HepG2 (cell line): Measurements from ENCODE around the gene NCBP2. TPM values are rescaled to one million over a fixed set of nuclear protein-coding genes. Genes with fewer than 3 reads are reported as not detected.

Source experiments
- AGO1 ChIP-seq: fragments of 200-400 bp; formaldehyde crosslinking; IDR thresholded peaks from 2 replicates; pipeline ENCODE4 v1.6.1; 2017; ENCODE audit warnings: mild to moderate bottlenecking, low read depth, low read length, moderate library complexity; ENCODE audit not compliant: poor library complexity, severe bottlenecking
- HES4 ChIP-seq: sonication (generic); formaldehyde crosslinking; IDR thresholded peaks from 2 replicates; pipeline ENCODE4 v1.9.0; 2021; ENCODE audit warnings: mild to moderate bottlenecking, missing genetic modification reagents, borderline replicate concordance
- HOXA7 ChIP-seq: sonication (generic); formaldehyde crosslinking; IDR thresholded peaks from 2 replicates; pipeline ENCODE4 v1.8.1; 2022; ENCODE audit warnings: mild to moderate bottlenecking, missing genetic modification reagents, moderate library complexity
- MAFF ChIP-seq: IDR thresholded peaks from 2 replicates; pipeline ENCODE4 v1.6.1; 2011; ENCODE audit warnings: low read depth, low read length, improper control_type of control experiment
- MAFG ChIP-seq: sonication (generic); formaldehyde crosslinking; IDR thresholded peaks from 2 replicates; pipeline ENCODE4 v1.5.1; 2020; ENCODE audit warnings: mild to moderate bottlenecking, missing genetic modification reagents
- NFAT5 ChIP-seq: sonication (generic); formaldehyde crosslinking; IDR thresholded peaks from 2 replicates; pipeline ENCODE4 v1.4.0; 2020; ENCODE audit warnings: missing genetic modification reagents
- NFYB ChIP-seq: sonication (generic); formaldehyde crosslinking; IDR thresholded peaks from 2 replicates; pipeline ENCODE4 v1.4.0; 2020; ENCODE audit warnings: missing genetic modification reagents
- PAF1 ChIP-seq: IDR thresholded peaks from 2 replicates; pipeline ENCODE4 v1.6.1; 2016; ENCODE audit warnings: missing genetic modification reagents, missing compliant biosample characterization
- RBAK ChIP-seq: sonication (generic); formaldehyde crosslinking; IDR thresholded peaks from 2 replicates; pipeline ENCODE4 v1.5.1; 2020; ENCODE audit warnings: mild to moderate bottlenecking, missing genetic modification reagents
- RFX5 ChIP-seq: IDR thresholded peaks from 2 replicates; pipeline ENCODE4 v1.6.1; 2011; ENCODE audit warnings: low read depth, low read length, improper control_type of control experiment
- RFXAP ChIP-seq: sonication (generic); formaldehyde crosslinking; IDR thresholded peaks from 2 replicates; pipeline ENCODE4 v1.4.0; 2020; ENCODE audit warnings: missing genetic modification reagents, borderline replicate concordance
- SCMH1 ChIP-seq: sonication (generic); formaldehyde crosslinking; IDR thresholded peaks from 2 replicates; pipeline ENCODE4 v1.9.0; 2021; ENCODE audit warnings: missing genetic modification reagents, mild to moderate bottlenecking, borderline replicate concordance
- SNRNP70 ChIP-seq: fragments of 200-400 bp; formaldehyde crosslinking; IDR thresholded peaks from 2 replicates; pipeline ENCODE4 v1.6.1; 2017; ENCODE audit warnings: mild to moderate bottlenecking, low read depth, low read length, moderate library complexity
- ZFAT ChIP-seq: sonication (generic); formaldehyde crosslinking; conservative IDR thresholded peaks from 2 replicates; pipeline ENCODE4 v1.8.1; 2023; ENCODE audit warnings: missing genetic modification reagents, inconsistent platforms
- polyA plus RNA-seq, 8 experiments: library from polyadenylated mRNA; depleted of rRNA in 3 of 8; stranded (reverse) in 7 of 8; unstranded in 1 of 8; fragments of >200 nt; fragmentation: Illumina TruSeq in 4 of 8; extraction: Trizol in 4 of 8; gene quantifications; 2 replicates each; pipeline versions ENCODE4 v1.2.1 to v1.2.3, GENCODE V29; 2011 to 2016; ENCODE audit warnings: low read depth in 4 of 8, missing spikeins in 1 of 8, mixed read lengths in 1 of 8; ENCODE audit not compliant: insufficient read depth in 1 of 8
- total RNA-seq, 5 experiments: library from RNA; depleted of rRNA; stranded (reverse); fragments of >200 nt; fragmentation: Illumina TruSeq; extraction: Trizol; gene quantifications; 2 replicates each; pipeline ENCODE4 v1.2.3, GENCODE V29; 2016; ENCODE audit warnings: low read depth in 1 of 5
- TF ChIP-seq, protein P1 (sequence below): IDR thresholded peaks from 2 replicates; pipeline ENCODE4 v1.6.1; 2016; ENCODE audit warnings: low read depth, borderline replicate concordance
- TF ChIP-seq, protein P2 (sequence below): sonication (generic); formaldehyde crosslinking; IDR thresholded peaks from 2 replicates; pipeline ENCODE4 v1.4.0; 2020; ENCODE audit warnings: mild to moderate bottlenecking, missing genetic modification reagents
- TF ChIP-seq, protein P3 (sequence below): sonication (generic); formaldehyde crosslinking; IDR thresholded peaks from 2 replicates; pipeline ENCODE4 v1.4.0; 2020; ENCODE audit warnings: missing genetic modification reagents
- TF ChIP-seq, protein P4 (sequence below): sonication (generic); formaldehyde crosslinking; IDR thresholded peaks from 2 replicates; pipeline ENCODE4 v1.4.0; 2020; ENCODE audit warnings: missing genetic modification reagents, borderline replicate concordance

Gene NCBP2
- total and polyA plus RNA-seq, 2 of the 13 experiments (the other 11 are each of a cell fraction or from before 2014, with no cell fraction given) = 58.7 to 95.5 TPM

GRCh38 chr3:196965804-196966173 is 23.5 kb upstream of the NCBP2 start (continued):
- no peak for TF ChIP-seq NFAT5 (CRISPR knock-in tag)
- TF ChIP-seq HES4 = no peak
- no peak for TF ChIP-seq RFXAP (CRISPR knock-in tag)
- TF ChIP-seq, protein P1, sequence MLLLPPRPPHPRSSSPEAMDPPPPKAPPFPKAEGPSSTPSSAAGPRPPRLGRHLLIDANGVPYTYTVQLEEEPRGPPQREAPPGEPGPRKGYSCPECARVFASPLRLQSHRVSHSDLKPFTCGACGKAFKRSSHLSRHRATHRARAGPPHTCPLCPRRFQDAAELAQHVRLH = no peak
- no peak for TF ChIP-seq RFX5
- no peak for TF ChIP-seq AGO1
- no peak for TF ChIP-seq SCMH1 (CRISPR knock-in tag)
- no peak for TF ChIP-seq SNRNP70
- no peak for TF ChIP-seq MAFG
- TF ChIP-seq RBAK (CRISPR knock-in tag) = no peak
- TF ChIP-seq, protein P2, sequence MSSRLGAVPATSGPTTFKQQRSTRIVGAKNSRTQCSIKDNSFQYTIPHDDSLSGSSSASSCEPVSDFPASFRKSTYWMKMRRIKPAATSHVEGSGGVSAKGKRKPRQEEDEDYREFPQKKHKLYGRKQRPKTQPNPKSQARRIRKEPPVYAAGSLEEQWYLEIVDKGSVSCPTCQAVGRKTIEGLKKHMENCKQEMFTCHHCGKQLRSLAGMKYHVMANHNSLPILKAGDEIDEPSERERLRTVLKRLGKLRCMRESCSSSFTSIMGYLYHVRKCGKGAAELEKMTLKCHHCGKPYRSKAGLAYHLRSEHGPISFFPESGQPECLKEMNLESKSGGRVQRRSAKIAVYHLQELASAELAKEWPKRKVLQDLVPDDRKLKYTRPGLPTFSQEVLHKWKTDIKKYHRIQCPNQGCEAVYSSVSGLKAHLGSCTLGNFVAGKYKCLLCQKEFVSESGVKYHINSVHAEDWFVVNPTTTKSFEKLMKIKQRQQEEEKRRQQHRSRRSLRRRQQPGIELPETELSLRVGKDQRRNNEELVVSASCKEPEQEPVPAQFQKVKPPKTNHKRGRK = no peak
- TF ChIP-seq, protein P3, sequence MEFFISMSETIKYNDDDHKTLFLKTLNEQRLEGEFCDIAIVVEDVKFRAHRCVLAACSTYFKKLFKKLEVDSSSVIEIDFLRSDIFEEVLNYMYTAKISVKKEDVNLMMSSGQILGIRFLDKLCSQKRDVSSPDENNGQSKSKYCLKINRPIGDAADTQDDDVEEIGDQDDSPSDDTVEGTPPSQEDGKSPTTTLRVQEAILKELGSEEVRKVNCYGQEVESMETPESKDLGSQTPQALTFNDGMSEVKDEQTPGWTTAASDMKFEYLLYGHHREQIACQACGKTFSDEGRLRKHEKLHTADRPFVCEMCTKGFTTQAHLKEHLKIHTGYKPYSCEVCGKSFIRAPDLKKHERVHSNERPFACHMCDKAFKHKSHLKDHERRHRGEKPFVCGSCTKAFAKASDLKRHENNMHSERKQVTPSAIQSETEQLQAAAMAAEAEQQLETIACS = no peak
- no peak for TF ChIP-seq HOXA7 (CRISPR knock-in tag)
- TF ChIP-seq MAFF = no peak
- no peak for TF ChIP-seq NFYB (CRISPR knock-in tag)
- TF ChIP-seq PAF1 (CRISPR knock-in tag) = no peak
- TF ChIP-seq, protein P4, sequence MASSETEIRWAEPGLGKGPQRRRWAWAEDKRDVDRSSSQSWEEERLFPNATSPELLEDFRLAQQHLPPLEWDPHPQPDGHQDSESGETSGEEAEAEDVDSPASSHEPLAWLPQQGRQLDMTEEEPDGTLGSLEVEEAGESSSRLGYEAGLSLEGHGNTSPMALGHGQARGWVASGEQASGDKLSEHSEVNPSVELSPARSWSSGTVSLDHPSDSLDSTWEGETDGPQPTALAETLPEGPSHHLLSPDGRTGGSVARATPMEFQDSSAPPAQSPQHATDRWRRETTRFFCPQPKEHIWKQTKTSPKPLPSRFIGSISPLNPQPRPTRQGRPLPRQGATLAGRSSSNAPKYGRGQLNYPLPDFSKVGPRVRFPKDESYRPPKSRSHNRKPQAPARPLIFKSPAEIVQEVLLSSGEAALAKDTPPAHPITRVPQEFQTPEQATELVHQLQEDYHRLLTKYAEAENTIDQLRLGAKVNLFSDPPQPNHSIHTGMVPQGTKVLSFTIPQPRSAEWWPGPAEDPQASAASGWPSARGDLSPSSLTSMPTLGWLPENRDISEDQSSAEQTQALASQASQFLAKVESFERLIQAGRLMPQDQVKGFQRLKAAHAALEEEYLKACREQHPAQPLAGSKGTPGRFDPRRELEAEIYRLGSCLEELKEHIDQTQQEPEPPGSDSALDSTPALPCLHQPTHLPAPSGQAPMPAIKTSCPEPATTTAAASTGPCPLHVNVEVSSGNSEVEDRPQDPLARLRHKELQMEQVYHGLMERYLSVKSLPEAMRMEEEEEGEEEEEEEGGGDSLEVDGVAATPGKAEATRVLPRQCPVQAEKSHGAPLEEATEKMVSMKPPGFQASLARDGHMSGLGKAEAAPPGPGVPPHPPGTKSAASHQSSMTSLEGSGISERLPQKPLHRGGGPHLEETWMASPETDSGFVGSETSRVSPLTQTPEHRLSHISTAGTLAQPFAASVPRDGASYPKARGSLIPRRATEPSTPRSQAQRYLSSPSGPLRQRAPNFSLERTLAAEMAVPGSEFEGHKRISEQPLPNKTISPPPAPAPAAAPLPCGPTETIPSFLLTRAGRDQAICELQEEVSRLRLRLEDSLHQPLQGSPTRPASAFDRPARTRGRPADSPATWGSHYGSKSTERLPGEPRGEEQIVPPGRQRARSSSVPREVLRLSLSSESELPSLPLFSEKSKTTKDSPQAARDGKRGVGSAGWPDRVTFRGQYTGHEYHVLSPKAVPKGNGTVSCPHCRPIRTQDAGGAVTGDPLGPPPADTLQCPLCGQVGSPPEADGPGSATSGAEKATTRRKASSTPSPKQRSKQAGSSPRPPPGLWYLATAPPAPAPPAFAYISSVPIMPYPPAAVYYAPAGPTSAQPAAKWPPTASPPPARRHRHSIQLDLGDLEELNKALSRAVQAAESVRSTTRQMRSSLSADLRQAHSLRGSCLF (CRISPR knock-in tag) = no peak
- TF ChIP-seq ZFAT (CRISPR knock-in tag) = no peak
